HG03571 (cell line): ENCODE results near the gene MGAT4B.

Source experiments
- ATAC-seq: cut with Tn5 transposase; IDR thresholded peaks from one replicate; pipeline ENCODE4 v1.9.1; 2021; ENCODE audit not compliant: unreplicated experiment

Gene MGAT4B

GRCh38 chr5:179749857-179750508 is 56.7 kb downstream of the MGAT4B start:
- ATAC-seq = no peak

DNA sequence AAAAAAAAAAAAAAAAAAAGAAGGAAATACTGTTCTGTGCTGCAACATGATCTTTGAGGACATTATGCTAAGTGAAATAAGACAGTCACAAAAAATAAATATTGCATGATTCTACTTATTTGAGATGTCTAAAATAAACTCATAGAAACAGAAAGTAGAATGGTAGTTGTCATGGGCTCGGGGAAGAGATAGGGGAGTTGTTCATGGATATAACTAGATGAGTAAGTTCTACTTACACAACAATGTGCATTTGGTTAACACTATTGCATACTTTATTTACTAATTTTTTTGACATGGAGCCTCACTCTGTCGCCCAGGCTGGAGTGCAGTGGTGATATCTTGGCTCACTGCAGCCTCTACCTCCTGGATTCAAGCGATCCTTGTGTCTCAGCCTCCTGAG is 58.9 kb downstream of the MGAT4B start:
- no peak for ATAC-seq
